ENCODE data around the gene NIPAL4. TPM values are rescaled to one million over a fixed set of nuclear protein-coding genes. Genes with fewer than 3 reads are reported as not detected.
"Not testable (repeated sequence)": the region's sequence is repeated elsewhere in the genome, so short reads cannot be mapped to it uniquely, and the experiment has no call there.

NIPAL4 gene
- total RNA-seq, 1 experiment from 2014 or later, result not detected

- Histone ChIP-seq H3K36me3 (replicated peaks; ENCODE audit: control insufficient read depth, insufficient read depth, low read length) (no peaks in the 10 kb centered on the region), H3K27me3 (ENCODE audit: control insufficient read depth, insufficient read depth, low read length) (no peaks in the 10 kb centered on the region), H3K4me3 (ENCODE audit: insufficient read depth, low read depth, low read length) (no peak overlapping the region)
- no peak for DNase-seq
These were observed 13.6 kb downstream of the NIPAL4 start for GRCh38 chr5:157473383-157474320.

DNA sequence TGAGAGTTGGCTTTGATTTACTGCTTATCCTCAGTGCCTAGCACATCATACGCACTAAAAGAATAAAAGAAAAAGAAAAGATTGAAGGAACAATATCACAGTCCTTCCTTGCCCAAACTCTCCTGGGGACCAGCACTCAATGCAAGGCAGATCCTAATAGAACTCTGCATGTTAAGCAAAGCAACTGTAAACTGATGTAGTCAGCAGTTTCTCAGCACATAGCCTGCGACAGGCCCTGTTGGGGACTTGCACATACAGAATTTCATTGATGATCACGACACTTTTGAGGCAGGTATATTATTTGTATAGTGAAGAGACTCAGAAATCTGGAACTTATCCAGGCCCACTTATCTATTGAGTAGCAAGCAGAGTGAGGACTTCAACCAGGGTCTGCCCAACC is 15.4 kb downstream of the NIPAL4 start:
- no peak for DNase-seq
- Histone ChIP-seq H3K4me3 (ENCODE audit: insufficient read depth, low read depth, low read length) (no peak overlapping the region), H3K36me3 (replicated peaks; ENCODE audit: control insufficient read depth, insufficient read depth, low read length) (peaks cover 2% of the 10 kb centered on the region), H3K27me3 (ENCODE audit: control insufficient read depth, insufficient read depth, low read length) (no peaks in the 10 kb centered on the region)

- H3K4me3 ChIP-seq (ENCODE audit: insufficient read depth, low read depth, low read length), result no peak overlapping the region
- H3K36me3 ChIP-seq (replicated peaks; ENCODE audit: control insufficient read depth, insufficient read depth, low read length), result peaks cover 2% of the 10 kb centered on the region
- peak; percentile 71 for DNase-seq
- H3K27me3 ChIP-seq (ENCODE audit: control insufficient read depth, insufficient read depth, low read length), result no peaks in the 10 kb centered on the region
These were observed 16.8 kb downstream of the NIPAL4 start for GRCh38 chr5:157476702-157477408.

DNA sequence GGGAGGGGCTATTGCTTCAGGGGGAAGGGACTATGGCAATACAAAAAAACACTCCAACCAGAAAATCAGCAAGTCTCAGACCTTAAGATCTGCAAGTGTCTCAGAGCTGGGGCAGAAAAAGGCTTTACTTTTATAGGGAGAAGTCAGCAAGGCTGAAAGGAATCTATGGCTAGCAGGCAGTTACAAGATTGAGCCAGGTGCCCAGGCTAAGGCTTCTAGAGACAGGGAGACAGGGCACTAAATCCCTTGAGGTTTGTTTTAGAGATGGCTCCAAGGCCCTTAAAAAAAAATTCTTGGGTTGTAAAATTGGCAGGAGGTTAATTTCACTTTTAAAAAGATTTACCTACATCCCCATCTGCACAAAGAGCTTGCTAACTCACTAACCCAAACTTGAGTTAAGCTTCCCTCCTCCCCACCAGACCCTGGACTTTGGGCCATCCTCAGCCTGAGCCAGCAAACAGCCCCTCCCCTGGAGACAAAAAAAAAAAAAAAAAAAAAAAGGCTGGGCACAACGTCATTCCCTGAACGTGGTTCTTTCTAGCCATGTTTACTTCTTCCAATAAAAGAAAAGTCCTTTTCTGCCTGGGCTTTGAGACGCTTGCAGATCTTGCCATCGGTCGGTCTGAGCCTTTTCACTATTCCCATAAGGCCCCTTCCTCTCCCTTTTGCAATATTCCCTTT is 17.9 kb downstream of the NIPAL4 start:
- H3K27me3 ChIP-seq (ENCODE audit: control insufficient read depth, insufficient read depth, low read length), result no peaks in the 10 kb centered on the region
- peaks cover 2% of the 10 kb centered on the region for H3K36me3 ChIP-seq (replicated peaks; ENCODE audit: control insufficient read depth, insufficient read depth, low read length)

GRCh38 chr5:157478726-157479125 is 18.7 kb downstream of the NIPAL4 start:
- H3K36me3 ChIP-seq (replicated peaks; ENCODE audit: control insufficient read depth, insufficient read depth, low read length), result peaks cover 2% of the 10 kb centered on the region
- no peak for DNase-seq
- H3K27me3 ChIP-seq (ENCODE audit: control insufficient read depth, insufficient read depth, low read length), result no peaks in the 10 kb centered on the region
- H3K4me3 ChIP-seq (ENCODE audit: insufficient read depth, low read depth, low read length), result no peak overlapping the region

More for the DNA sequence above, 17.9 kb downstream of the NIPAL4 start:
- no peak for DNase-seq
- H3K4me3 ChIP-seq (ENCODE audit: insufficient read depth, low read depth, low read length), result no peak overlapping the region

DNA sequence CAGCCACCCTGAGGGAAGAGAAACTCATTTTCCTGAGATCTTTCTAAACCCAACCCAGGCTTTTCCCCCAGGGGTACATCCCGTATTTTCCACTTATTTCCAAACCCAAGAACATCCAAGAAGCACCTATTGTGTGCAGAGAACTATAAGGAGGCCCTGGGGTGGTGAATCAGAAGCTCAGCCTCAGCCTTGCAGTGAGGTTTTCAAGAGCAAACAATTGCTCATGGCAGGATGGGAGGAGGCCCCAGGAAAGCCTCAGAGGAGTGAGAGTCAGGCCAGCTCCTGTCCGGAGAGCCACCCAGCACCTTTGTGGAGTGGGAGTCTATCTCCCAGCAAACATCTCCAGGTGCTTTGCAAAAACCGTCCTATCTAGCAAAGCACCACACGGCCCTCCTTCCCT is 19.2 kb downstream of the NIPAL4 start:
- Histone ChIP-seq H3K27me3 (ENCODE audit: control insufficient read depth, insufficient read depth, low read length) (no peaks in the 10 kb centered on the region), H3K36me3 (replicated peaks; ENCODE audit: control insufficient read depth, insufficient read depth, low read length) (peaks cover 2% of the 10 kb centered on the region), H3K4me3 (ENCODE audit: insufficient read depth, low read depth, low read length) (no peak overlapping the region)

GRCh38 chr5:157479612-157480510 is 19.8 kb downstream of the NIPAL4 start:
- Histone ChIP-seq H3K36me3 (replicated peaks; ENCODE audit: control insufficient read depth, insufficient read depth, low read length) (peaks cover 2% of the 10 kb centered on the region), H3K4me3 (ENCODE audit: insufficient read depth, low read depth, low read length) (no peak overlapping the region), H3K27me3 (ENCODE audit: control insufficient read depth, insufficient read depth, low read length) (no peaks in the 10 kb centered on the region)
- DNase-seq, result no peak

More for the DNA sequence above, 19.2 kb downstream of the NIPAL4 start:
- DNase-seq, result no peak

DNA sequence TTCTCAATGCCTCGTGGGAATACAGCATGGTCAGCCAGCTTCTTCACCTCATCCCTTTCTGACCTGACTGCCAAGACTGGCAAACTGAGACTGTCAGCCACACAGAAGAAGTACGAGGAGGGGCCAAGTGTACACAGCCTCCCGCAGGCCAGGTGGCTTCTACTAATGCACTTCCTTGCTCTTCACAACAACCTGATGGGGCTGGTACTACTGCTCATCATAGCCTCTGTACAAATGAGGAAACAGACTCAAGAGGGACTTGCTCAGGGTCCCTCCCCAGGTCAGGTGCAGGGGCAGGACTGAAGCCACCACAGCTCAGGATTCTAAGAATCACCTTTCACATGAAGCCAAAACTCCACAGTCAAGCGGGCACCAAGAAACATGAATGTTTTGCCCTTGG is 21.3 kb downstream of the NIPAL4 start:
- no peaks in the 10 kb centered on the region for H3K27me3 ChIP-seq (ENCODE audit: control insufficient read depth, insufficient read depth, low read length)
- peaks cover 2% of the 10 kb centered on the region for H3K36me3 ChIP-seq (replicated peaks; ENCODE audit: control insufficient read depth, insufficient read depth, low read length)
- DNase-seq, result no peak
- H3K4me3 ChIP-seq (ENCODE audit: insufficient read depth, low read depth, low read length), result no peak overlapping the region

DNA sequence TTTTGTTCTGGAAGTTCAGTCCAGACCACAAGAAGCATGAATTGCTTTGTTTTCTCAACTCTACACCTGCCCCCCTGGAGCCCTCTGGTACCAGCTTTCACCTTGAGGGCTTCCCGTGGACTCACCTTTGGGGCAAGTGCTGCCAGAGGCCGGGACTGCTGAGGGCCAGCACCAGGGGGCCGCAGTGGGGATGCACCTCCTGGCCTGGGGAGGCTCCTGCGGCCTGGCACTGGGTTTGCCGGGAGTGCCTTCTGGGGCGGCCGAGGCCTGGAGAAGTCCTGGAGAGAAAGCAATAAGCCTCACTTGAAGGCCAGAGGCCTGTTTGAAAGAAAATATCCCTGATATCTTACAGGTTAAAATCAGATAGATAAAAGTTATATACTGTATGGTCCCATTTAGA is 21.7 kb downstream of the NIPAL4 start:
- no peaks in the 10 kb centered on the region for H3K27me3 ChIP-seq (ENCODE audit: control insufficient read depth, insufficient read depth, low read length)
- H3K4me3 ChIP-seq (ENCODE audit: insufficient read depth, low read depth, low read length), result no peak overlapping the region
- no peak for DNase-seq
- peaks cover 2% of the 10 kb centered on the region for H3K36me3 ChIP-seq (replicated peaks; ENCODE audit: control insufficient read depth, insufficient read depth, low read length)

DNA sequence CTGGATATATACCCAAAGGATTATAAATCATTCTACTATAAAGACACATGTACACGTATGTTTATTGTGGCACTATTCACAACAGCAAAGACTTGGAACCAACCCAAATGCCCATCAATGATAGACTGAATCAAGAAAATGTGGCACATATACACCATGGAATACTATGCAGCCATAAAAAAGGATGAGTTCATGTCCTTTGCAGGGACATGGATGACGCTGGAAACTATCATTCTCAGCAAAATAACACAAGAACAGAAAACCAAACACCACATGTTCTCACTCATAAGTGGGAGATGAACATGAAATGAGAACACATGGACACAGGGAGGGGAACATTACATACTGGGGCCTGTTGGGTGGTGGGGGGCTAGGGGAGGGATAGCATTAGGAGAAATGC is 22.7 kb downstream of the NIPAL4 start:
- H3K4me3 ChIP-seq (ENCODE audit: insufficient read depth, low read depth, low read length); H3K27me3 ChIP-seq (ENCODE audit: control insufficient read depth, insufficient read depth, low read length); H3K36me3 ChIP-seq (replicated peaks; ENCODE audit: control insufficient read depth, insufficient read depth, low read length); DNase-seq: not testable (repeated sequence)

DNA sequence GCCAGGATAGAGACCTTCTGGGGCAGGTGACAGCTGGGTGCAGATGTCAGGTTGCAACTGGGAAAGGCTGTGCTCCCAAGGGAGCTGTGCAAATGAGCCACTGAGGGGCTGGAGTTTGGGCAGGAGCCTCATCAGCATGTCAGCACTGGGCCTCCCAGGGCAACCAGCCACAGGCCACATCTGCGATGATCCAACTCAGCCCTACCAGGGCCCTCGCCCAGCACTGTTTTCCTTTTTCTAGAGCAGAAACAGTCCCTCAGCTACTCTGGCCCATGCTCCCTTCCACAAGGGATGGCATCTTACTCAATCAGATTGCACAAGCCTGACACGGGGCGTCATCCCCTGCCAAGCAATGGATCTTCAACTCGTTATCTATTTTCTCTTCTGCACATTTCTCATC is 24.8 kb downstream of the NIPAL4 start:
- peaks cover 2% of the 10 kb centered on the region; the same call in 1 of the 2 replicates for H3K36me3 ChIP-seq (replicated peaks; ENCODE audit: control insufficient read depth, insufficient read depth, low read length)
- H3K4me3 ChIP-seq (ENCODE audit: insufficient read depth, low read depth, low read length), result no peak overlapping the region
- no peaks in the 10 kb centered on the region for H3K27me3 ChIP-seq (ENCODE audit: control insufficient read depth, insufficient read depth, low read length)
- no peak for DNase-seq

DNA sequence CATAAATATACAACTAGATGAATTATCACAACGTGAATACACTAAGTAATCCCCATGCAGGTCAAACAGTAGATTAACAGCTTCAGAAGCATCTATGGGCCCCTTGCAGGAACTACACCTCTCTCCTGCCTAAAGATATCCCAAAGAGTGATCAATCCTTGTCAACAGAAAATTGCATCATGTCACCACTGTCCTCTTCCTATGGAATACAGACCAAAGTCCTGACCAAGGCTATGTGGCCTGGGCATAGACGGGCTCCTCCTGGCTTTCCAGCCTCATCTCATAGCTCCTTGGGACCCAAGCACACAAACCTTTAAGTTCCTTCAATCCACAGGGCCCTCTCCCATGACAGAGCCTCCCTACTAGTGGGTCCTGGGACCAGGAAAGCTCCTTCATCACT is 25.3 kb downstream of the NIPAL4 start:
- peaks cover 6% of the 10 kb centered on the region for H3K36me3 ChIP-seq (replicated peaks; ENCODE audit: control insufficient read depth, insufficient read depth, low read length)
- no peak for DNase-seq
- no peak overlapping the region for H3K4me3 ChIP-seq (ENCODE audit: insufficient read depth, low read depth, low read length)
- H3K27me3 ChIP-seq (ENCODE audit: control insufficient read depth, insufficient read depth, low read length), result no peaks in the 10 kb centered on the region

DNA sequence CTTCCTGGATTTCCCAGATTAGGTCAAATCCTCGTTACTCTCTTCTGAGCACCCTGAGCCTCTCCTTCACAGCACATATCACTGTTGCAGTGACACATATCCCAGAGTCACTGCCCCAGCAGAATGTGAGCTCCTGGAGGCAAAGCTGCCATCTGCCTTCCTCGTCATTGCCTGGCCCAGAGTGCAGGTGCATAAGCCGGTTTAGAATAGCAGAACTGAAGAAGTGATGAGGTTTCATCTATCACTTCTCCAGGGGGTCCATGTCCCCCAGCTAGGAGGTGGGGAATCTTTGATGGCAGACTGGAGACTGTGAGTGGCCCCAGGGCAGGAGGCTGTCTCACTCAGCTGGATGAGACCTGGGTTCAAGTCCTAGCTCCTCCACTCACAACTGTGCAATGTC is 25.8 kb downstream of the NIPAL4 start:
- no peak overlapping the region for H3K4me3 ChIP-seq (ENCODE audit: insufficient read depth, low read depth, low read length)
- H3K36me3 ChIP-seq (replicated peaks; ENCODE audit: control insufficient read depth, insufficient read depth, low read length), result peaks cover 6% of the 10 kb centered on the region
- DNase-seq, result no peak
- no peaks in the 10 kb centered on the region for H3K27me3 ChIP-seq (ENCODE audit: control insufficient read depth, insufficient read depth, low read length)

- no peak for DNase-seq
- Histone ChIP-seq H3K4me3 (ENCODE audit: insufficient read depth, low read depth, low read length) (no peak overlapping the region), H3K27me3 (ENCODE audit: control insufficient read depth, insufficient read depth, low read length) (no peaks in the 10 kb centered on the region), H3K36me3 (replicated peaks; ENCODE audit: control insufficient read depth, insufficient read depth, low read length) (peaks cover 6% of the 10 kb centered on the region)
These were observed 26.2 kb downstream of the NIPAL4 start for GRCh38 chr5:157486221-157486681.
